GM18858 (cell line): Measurements from ENCODE around the gene HES7.

Experiments
- ATAC-seq: cut with Tn5 transposase; IDR thresholded peaks from one replicate; pipeline ENCODE4 v1.9.1; 2021; ENCODE audit not compliant: unreplicated experiment

Gene HES7

DNA sequence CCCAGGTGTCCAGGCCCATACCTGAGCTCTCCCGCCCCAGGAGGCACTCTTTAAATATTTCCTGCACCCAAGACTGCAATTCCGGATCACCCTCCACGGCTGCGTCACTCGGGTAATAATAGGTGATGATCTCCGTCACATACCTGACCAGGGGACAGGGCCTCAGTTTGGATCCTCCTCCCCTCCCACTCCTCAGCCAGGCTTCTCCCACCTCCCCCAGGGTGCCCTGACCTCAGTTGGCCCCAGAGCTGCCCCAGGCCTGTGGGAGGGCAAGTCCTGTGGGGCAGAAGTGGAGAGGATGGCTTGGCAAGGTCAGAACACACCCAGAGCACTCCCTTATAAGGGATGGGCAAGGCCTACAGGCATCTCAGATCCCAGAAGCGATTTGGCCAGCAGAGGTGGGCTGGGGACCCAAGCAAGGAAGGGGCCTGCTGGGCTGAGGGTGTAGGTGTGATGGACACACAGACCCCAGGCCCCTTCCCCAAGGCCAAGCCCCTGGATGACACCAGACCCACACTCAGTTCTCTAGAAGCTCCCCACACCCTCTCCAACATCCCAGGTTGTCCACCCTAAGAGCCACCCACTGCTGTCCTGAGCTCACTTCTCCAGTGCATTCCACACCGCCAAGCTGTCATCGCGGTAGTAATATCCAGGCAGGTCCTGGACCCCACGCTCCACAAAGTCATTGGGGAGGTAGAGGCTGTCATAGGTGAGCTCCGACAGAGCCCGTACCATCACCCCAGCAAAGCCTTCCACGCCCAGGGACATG lies 48.1 kb downstream of the HES7 start:
- ATAC-seq: no peak

DNA sequence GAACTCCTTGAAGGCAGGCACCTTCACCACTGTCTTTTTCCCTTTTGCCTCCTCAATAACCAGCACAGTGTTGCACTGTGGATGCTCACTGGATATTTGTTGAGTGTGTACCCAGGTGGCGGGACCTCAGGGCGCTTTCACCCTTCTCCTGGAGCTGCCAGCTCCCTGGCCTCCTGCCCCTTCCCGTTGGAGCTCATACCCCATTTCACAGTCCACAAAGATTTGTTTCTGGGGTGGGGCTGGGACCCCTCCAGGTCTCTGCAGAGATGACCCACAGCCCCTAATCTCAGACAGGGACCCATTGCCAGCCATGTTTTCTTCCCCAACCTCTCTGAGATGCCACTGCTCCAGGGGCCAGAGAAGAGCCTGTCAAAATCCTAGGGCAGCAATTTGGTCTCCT lies 48.8 kb downstream of the HES7 start:
- no peak for ATAC-seq

DNA sequence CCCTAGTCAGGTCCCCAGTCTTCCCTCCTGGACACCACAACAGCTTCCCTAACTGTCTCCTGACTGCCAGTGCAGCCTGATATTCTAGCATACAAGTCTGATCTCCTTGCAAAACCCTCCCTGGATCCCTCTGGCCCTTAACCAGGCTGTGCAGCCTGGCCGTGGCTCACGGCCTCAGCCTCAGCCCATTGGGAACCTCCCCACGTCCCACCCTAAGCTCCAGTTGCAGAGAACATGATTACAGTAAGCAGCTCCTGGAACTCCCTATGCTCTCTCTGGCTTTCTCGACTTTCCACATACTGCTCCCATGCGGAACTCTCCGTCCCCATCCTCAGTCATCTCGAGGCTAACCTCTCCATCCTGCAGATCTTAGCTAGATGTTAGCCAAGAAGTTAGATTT lies 49.4 kb downstream of the HES7 start:
- no peak for ATAC-seq

DNA sequence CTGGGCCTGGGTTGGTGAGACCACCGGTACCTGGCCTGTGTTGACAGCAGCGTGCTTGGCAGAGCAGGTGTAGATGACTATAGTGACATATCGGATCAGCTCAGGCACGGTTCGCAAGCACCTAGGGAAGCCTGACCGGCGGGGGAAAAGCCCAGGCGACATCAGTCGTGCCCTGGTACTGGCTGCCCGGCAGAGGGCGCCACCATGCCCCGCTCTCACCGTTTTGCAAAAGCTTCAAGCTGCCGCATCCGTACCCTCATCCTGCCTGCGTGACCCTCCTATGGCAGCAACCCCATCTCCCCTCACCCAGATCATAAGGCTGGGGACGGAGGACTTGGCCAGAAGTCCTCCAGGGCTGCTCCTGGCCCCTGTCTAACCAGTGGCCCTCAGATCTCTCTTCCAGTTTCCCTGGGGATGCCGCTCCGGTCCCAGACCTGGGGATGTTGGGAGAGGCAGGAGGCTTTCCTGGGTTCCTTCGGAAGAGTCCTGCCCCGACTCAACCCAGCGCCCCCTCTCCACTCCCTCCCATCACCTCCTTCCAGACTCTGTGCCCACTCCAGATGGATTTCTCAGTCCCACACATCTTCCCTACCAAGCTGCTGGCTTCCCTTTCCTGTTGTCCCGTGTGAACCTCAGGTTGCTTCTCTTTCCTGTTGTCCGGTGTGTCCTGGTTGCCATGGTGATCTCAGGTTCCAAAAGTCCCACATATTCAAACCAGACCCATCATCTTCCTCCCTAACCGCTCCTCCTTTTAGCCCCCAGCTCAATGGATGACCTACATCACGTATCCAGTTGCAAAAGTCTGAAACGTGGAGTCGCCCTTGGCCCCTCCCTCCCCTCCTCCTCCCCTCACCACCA lies 50.0 kb downstream of the HES7 start:
- ATAC-seq: no peak

DNA sequence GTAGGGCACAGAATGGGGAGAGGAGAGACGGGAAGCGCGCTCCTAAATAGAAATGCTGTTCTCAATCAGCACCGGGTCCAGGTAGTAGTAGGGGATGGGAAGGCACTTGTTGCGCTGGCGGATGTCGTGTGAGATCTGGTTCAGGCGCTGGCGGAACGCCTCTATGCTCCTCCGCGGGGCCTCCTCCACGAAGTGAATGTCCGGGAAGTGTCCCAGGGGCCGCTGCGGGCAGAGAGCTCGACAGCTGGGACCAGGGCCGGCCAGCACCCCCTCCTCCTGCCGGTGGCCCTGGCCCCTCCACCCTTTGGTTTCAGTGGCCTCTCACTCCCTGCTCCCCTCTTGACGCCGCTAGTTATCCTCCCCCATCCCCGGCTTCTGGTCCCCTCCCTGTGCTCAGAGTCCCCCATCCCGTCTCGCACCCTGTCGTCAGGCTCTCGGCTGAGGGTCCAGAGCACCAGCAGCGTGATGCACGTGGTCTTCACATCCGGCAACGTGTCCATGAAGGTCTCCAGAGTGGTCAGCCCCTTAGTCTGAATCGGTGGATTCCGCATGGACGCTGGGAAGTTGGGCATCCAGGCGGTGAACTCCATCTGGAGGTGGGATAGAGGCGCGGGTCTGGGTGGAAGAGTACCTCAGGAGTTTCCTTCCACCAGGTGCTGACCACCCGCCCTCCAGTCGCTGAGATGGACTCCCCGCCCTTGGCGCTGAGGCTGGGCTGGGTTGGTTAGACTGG lies 51.0 kb downstream of the HES7 start:
- no peak for ATAC-seq

DNA sequence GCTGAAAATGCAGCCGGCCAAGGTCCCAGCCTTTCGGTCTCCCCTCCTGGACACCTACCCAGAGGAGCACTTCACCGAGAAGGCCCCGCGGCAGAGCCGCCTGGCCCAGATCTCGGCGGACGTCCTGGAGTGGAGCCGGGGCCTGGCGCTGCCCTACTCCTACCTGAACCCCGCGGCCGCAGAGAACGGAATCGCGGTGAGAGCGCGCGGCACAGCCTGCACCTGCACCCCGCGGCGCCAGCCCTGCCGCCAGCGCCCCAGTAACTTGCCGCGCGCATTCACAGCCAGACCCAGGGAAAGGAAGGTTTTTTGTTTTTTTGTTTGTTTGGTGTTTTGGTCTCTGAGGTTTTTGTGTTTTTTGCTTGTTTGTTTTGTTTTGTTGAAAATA lies 51.6 kb downstream of the HES7 start:
- ATAC-seq: no peak

DNA sequence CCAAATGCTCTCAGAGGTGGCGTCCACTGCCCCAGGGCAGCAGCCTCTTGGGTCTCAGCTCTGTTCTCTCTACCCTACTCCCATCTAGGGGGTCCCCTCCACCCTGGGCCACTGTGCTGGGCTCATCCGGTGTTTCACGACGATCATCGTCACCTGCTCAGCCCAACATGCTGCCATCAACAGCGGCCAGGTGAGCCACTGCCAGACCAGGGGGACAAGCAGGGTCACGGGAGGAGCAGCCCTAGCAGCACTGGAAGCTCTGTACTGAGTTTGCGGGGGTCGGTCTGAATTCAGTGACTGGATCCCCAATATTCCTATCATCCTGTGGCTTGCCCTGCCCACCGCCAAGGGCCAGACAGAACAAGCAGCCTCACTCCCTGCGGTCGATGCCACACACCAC lies 52.4 kb downstream of the HES7 start:
- ATAC-seq: no peak
